ENCODE results near the gene CDC123. TPM values are rescaled to one million over a fixed set of nuclear protein-coding genes. Genes with fewer than 3 reads are reported as not detected.
A peak's percentile ranks its signal among the peaks of the same experiment; 100 is the strongest.
"Not testable (repeated sequence)": the region's sequence is repeated elsewhere in the genome, so short reads cannot be mapped to it uniquely, and the experiment has no call there.

Gene CDC123
- total RNA-seq, 1 donor from 2014 or later: 88.5 TPM

DNA sequence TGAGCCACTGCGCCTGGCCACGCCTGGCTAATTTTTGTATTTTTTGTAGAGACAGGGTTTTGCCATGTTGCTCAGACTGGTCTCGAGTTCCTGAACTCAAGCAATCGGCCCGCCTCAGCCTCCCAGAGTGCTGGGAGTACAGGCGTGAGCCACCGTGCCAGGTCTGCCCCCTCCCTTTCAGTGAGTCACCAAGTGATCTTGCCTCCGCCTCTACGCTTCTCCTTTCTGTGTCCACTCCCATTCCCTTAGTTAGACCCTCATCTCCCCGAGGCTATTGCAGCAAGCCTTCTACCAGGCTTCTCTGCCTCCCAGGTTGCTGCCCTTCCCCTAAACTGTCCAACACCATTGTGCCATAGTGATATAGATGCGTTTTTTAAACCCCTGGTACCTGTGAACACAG, 32.9 kb downstream of the CDC123 start:
- no peak overlapping the region for H3K4me3 ChIP-seq (ENCODE audit: low read depth, low read length)
- H3K36me3 ChIP-seq (ENCODE audit: control insufficient read depth, insufficient read depth, low read length): peaks cover 6% of the 10 kb centered on the region

DNA sequence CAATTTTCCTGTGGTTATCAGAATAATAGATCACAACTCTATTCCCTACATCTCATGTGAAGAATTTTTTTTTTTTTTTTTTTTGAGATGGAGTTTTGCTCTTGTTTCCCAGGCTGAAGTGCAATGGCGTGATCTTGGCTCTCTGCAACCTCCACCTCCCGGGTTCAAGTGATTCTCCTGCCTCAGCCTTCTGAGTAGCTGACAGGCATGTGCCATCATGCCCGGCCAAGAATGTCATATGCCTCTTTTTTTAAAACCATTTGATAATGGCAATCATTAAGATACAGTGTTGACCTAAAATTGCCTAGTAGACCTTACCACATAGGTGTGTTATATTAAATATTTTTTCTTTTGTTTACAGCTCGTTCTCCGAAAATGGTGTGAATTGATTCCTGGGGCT, 38.7 kb downstream of the CDC123 start:
- peak; percentile 27 for DNase-seq (ENCODE audit: low read depth)
- not testable (repeated sequence) for H3K27me3 ChIP-seq (ENCODE audit: control insufficient read depth, insufficient read depth, low read length); H3K4me3 ChIP-seq (ENCODE audit: low read depth, low read length); FAIRE-seq; H3K36me3 ChIP-seq (ENCODE audit: control insufficient read depth, insufficient read depth, low read length)

More for the DNA sequence above, 32.9 kb downstream of the CDC123 start:
- no peak for FAIRE-seq
- TF ChIP-seq, protein P1, sequence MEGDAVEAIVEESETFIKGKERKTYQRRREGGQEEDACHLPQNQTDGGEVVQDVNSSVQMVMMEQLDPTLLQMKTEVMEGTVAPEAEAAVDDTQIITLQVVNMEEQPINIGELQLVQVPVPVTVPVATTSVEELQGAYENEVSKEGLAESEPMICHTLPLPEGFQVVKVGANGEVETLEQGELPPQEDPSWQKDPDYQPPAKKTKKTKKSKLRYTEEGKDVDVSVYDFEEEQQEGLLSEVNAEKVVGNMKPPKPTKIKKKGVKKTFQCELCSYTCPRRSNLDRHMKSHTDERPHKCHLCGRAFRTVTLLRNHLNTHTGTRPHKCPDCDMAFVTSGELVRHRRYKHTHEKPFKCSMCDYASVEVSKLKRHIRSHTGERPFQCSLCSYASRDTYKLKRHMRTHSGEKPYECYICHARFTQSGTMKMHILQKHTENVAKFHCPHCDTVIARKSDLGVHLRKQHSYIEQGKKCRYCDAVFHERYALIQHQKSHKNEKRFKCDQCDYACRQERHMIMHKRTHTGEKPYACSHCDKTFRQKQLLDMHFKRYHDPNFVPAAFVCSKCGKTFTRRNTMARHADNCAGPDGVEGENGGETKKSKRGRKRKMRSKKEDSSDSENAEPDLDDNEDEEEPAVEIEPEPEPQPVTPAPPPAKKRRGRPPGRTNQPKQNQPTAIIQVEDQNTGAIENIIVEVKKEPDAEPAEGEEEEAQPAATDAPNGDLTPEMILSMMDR (IDR thresholded peaks at IDR 0.05; ENCODE audit: insufficient read depth, low read length, severe bottlenecking): no peak
- no peaks in the 10 kb centered on the region for H3K27me3 ChIP-seq (ENCODE audit: control insufficient read depth, insufficient read depth, low read length)
- DNase-seq (ENCODE audit: low read depth): no peak

DNA sequence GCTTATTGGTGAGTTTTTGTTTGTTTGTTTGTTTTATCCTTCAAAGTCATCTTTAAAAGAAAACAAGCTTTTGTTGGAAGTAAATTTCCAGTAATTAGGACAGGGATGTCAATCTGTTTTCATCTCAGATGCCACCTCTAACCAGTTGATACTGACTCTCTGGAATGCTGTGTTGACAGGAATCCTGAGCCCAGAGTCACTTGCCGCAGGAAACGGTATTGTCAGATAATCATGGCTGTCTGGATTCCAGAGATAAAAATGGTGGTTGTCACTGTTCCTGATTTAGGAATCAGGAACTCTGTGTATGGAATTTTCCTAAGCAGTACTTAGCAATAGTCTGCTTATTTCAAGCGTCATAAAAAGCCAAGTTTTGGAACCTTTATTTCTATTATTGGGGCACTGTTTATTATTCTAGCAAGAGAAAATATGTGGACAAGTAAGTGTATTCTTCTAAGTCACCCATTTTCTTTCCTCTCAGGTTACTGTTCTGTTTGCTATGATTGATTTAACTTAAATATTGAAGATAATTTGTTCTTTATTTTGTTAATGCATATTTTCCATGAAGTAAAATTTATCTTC, 39.2 kb downstream of the CDC123 start:
- DNase-seq (ENCODE audit: low read depth) (peak; percentile 27), FAIRE-seq (no peak)
- Histone ChIP-seq H3K4me3 (ENCODE audit: low read depth, low read length) (no peak overlapping the region), H3K27me3 (ENCODE audit: control insufficient read depth, insufficient read depth, low read length) (no peaks in the 10 kb centered on the region), H3K36me3 (ENCODE audit: control insufficient read depth, insufficient read depth, low read length) (peaks cover 4% of the 10 kb centered on the region)
- TF ChIP-seq, protein P1 (IDR thresholded peaks at IDR 0.05; ENCODE audit: insufficient read depth, low read length, severe bottlenecking): no peak

DNA sequence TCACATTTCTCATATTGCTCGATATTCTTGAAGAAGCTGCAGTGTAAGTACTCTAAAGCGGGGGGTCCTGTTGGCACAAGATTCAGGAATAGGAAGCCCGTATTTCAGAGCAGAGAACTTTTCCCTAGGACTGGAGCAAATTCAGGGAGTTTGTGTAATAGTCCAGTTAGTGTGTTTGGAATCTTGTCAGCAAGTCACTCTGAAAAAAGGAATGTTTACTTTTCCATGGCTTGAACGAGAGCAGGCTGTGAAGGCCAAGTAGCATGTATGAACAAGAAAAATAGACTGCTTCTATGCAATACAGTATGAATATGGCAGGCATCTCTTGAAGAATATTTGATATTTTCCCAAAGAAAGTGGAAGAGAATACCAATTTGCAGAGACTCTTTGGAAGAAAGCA, 39.8 kb downstream of the CDC123 start:
- Histone ChIP-seq H3K36me3 (ENCODE audit: control insufficient read depth, insufficient read depth, low read length) (peaks cover 4% of the 10 kb centered on the region), H3K4me3 (ENCODE audit: low read depth, low read length) (no peak overlapping the region), H3K27me3 (ENCODE audit: control insufficient read depth, insufficient read depth, low read length) (no peaks in the 10 kb centered on the region)
- peak; percentile 74 for DNase-seq (ENCODE audit: low read depth)
- TF ChIP-seq, protein P1 (IDR thresholded peaks at IDR 0.05; ENCODE audit: insufficient read depth, low read length, severe bottlenecking): no peak
- no peak for FAIRE-seq

DNA sequence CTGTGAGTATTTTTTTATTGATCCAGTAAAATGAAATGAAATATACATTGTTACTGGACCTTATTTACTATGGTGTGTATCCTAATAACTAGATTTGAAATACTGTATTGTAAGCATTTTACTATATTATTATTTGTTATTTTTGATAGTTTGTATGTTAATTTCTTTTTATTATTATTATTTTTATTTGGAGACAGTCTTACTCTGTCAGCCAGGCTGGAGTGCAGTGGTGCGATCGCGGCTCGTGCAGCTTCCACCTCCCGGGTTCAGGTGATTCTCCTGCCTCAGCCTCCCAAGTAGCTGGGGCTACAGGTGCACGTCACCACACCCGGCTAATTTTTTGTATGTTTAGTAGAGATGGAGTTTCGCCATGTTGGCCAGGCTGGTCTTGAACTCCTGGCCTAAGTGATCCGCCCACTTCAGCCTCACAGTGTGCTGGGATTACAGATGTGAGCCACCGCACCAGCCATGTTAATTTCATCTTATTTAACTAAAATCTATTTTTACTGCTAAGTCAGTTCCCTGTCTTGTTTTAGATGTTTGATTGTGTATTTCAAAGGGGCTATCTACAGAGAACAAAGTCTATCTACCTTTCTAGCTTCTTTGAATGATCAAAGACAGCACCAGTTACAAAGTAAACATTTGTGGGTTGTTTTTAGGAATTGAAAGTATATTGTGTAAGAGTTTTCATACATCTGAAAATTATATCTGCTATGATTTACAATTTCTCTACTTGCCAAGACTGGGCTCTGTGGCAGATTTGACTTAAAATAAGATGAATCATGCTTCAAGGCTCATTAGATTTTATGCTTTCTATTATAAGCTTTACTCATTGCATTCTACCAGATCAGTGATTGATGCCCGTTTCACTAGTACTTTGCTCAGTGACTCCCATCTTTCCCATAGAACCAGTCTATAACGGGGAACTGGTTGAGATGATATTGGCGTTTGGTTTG, 41.6 kb downstream of the CDC123 start:
- DNase-seq (ENCODE audit: low read depth): no peak
- TF ChIP-seq, protein P1 (IDR thresholded peaks at IDR 0.05; ENCODE audit: insufficient read depth, low read length, severe bottlenecking): no peak
- Histone ChIP-seq H3K4me3 (ENCODE audit: low read depth, low read length) (no peak overlapping the region), H3K27me3 (ENCODE audit: control insufficient read depth, insufficient read depth, low read length) (no peaks in the 10 kb centered on the region), H3K36me3 (ENCODE audit: control insufficient read depth, insufficient read depth, low read length) (peaks cover 2% of the 10 kb centered on the region)
- no peak for FAIRE-seq

DNA sequence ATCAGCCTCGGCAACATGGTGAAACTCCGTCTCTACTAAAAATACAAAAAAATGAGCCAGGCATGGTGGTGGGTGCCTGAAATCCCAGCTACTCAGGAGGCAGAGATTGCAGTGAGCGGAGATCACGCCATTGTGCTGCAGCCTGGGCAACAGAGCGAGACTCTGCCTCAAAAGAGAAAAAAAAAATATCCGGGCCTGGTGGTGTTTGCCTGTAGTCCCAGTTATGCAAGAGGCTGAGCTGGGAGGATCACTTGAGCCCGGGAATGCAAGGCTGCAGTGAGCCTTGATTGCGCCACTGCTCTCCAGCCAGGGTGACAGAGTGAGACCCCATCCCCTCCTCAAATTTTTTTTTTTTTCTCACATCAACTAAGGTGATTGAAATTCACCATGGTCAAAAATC, 42.8 kb downstream of the CDC123 start:
- H3K4me3 ChIP-seq (ENCODE audit: low read depth, low read length): no peak overlapping the region
- FAIRE-seq (no peak), DNase-seq (ENCODE audit: low read depth) (no peak)
- H3K36me3 ChIP-seq (ENCODE audit: control insufficient read depth, insufficient read depth, low read length): peaks cover 3% of the 10 kb centered on the region
- no peaks in the 10 kb centered on the region for H3K27me3 ChIP-seq (ENCODE audit: control insufficient read depth, insufficient read depth, low read length)
- TF ChIP-seq, protein P1 (IDR thresholded peaks at IDR 0.05; ENCODE audit: insufficient read depth, low read length, severe bottlenecking): no peak
